ENCODE results near the gene SLC22A17. TPM values are rescaled to one million over a fixed set of nuclear protein-coding genes. Genes with fewer than 3 reads are reported as not detected.
"Not testable (repeated sequence)": the region's sequence is repeated elsewhere in the genome, so short reads cannot be mapped to it uniquely, and the experiment has no call there.

The SLC22A17 gene
- 1.4 and 2.0 TPM in 2 replicates for total RNA-seq

- intact Hi-C loops (cut with micrococcal nuclease) = no loop called here
These were observed at the start of gene SLC22A17 for GRCh38 chr14:23352506-23353432. Gene SLC22A17, minus strand, starts transcription at chr14:23352887.

- intact Hi-C loops (cut with micrococcal nuclease) = no loop called here
These were observed 48.6 kb upstream of the SLC22A17 start for GRCh38 chr14:23401291-23401690.

- intact Hi-C loops (cut with micrococcal nuclease) = not testable (repeated sequence)
These were observed 47.9 kb upstream of the SLC22A17 start for GRCh38 chr14:23400496-23401149.

- intact Hi-C loops (cut with micrococcal nuclease) = no loop called here
These were observed 46.9 kb upstream of the SLC22A17 start for GRCh38 chr14:23399591-23399990.

GRCh38 chr14:23399136-23399535, 46.4 kb upstream of the SLC22A17 start:
- intact Hi-C loops (cut with micrococcal nuclease) = no loop called here

GRCh38 chr14:23398348-23398747, 45.7 kb upstream of the SLC22A17 start:
- intact Hi-C loops (cut with micrococcal nuclease) = no loop called here

GRCh38 chr14:23396781-23397407, 44.2 kb upstream of the SLC22A17 start:
- intact Hi-C loops (cut with micrococcal nuclease) = no loop called here

- intact Hi-C loops (cut with micrococcal nuclease) = no loop called here
These were observed 43.4 kb upstream of the SLC22A17 start for GRCh38 chr14:23396126-23396525.

GRCh38 chr14:23392613-23393012, 39.9 kb upstream of the SLC22A17 start:
- intact Hi-C loops (cut with micrococcal nuclease) = no loop called here

GRCh38 chr14:23389871-23390270, 37.2 kb upstream of the SLC22A17 start:
- intact Hi-C loops (cut with micrococcal nuclease) = not testable (repeated sequence)

- intact Hi-C loops (cut with micrococcal nuclease) = no loop called here
These were observed 36.7 kb upstream of the SLC22A17 start for GRCh38 chr14:23389396-23389795.

GRCh38 chr14:23388996-23389395, 36.3 kb upstream of the SLC22A17 start:
- intact Hi-C loops (cut with micrococcal nuclease) = no loop called here

- intact Hi-C loops (cut with micrococcal nuclease) = no loop called here
These were observed 35.5 kb upstream of the SLC22A17 start for GRCh38 chr14:23387916-23388882.

- intact Hi-C loops (cut with micrococcal nuclease) = no loop called here
These were observed 34.3 kb upstream of the SLC22A17 start for GRCh38 chr14:23386999-23387398.

- intact Hi-C loops (cut with micrococcal nuclease) = not testable (repeated sequence)
These were observed 33.6 kb upstream of the SLC22A17 start for GRCh38 chr14:23386266-23386657.

- intact Hi-C loops (cut with micrococcal nuclease) = no loop called here
These were observed 33.1 kb upstream of the SLC22A17 start for GRCh38 chr14:23385642-23386265.

- intact Hi-C loops (cut with micrococcal nuclease) = no loop called here
These were observed 32.6 kb upstream of the SLC22A17 start for GRCh38 chr14:23385244-23385641.

- intact Hi-C loops (cut with micrococcal nuclease) = no loop called here
These were observed 31.8 kb upstream of the SLC22A17 start for GRCh38 chr14:23384364-23385080.

GRCh38 chr14:23382731-23383440, 30.2 kb upstream of the SLC22A17 start:
- intact Hi-C loops (cut with micrococcal nuclease) = no loop called here

All from T-helper 2 cell treated with Interferon-gamma antibody and Interleukin-4, amounts not matched to agents 100 ng/mL and 5 ng/mL, for 36 hours (primary cell).